Uterus (tissue), 2 donors: ENCODE data around the gene PPP1R26.

Experiments
- CTCF ChIP-seq, 4 experiments: fragments of 200-600 bp in 2 of 4; fragments of 450-650 bp in 2 of 4; sonication (generic) in 2 of 4; IDR thresholded peaks; one replicate each; pipeline ENCODE4 v1.5.1; 2016 to 2019; ENCODE audit warnings: antibody characterized with exemption in 4 of 4, mild to moderate bottlenecking in 2 of 4, moderate library complexity in 1 of 4
- POLR2A ChIP-seq, 2 donors: fragments of 450-650 bp; IDR thresholded peaks; one replicate each; pipeline ENCODE4 v1.6.1; 2016; ENCODE audit warnings: antibody characterized with exemption in 2 of 2, mild to moderate bottlenecking in 1 of 2, moderate library complexity in 1 of 2

- TF ChIP-seq CTCF (IDR thresholded peaks at IDR 0.05) (no peak), POLR2A (IDR thresholded peaks at IDR 0.05) (no peak)
These were observed 4.7 kb upstream of the PPP1R26 start for GRCh38 chr9:135474915-135475314.
